ENCODE data around the gene PMEPA1. TPM values are rescaled to one million over a fixed set of nuclear protein-coding genes. Genes with fewer than 3 reads are reported as not detected.

The PMEPA1 gene
- total and polyA plus RNA-seq, 7 experiments from 2014 or later: 0.44 to 10.0 (median 8.7) TPM

GRCh38 chr20:57753332-57754164 lies 43.7 kb upstream of the PMEPA1 start:
- no peak for ATAC-seq
- Mint-ChIP-seq H3K36me3 (no peaks in the 10 kb centered on the region), H3K27ac (peak overlapping the region in 1 of 9 donors; percentile 39), H3K27me3 (peaks cover 15 to 35% (median 17%) of the 10 kb centered on the region in 5 donors), H3K4me3 (no peak overlapping the region), H3K4me1 (peaks cover 2 to 11% (median 9%) of the 10 kb centered on the region in 7 donors), H3K9me3 (peaks cover 0 to 18% (median 2%) of the 10 kb centered on the region in 11 donors)
- Histone ChIP-seq H3K4me1 (ENCODE audit: control insufficient read depth in 2 of 2, insufficient read depth in 2 of 2, low read length in 2 of 2) (no peaks in the 10 kb centered on the region), H3K4me3 (ENCODE audit: low read length) (no peak overlapping the region), H3K9me3 (ENCODE audit: control insufficient read depth in 2 of 3, low read length in 3 of 3) (peaks cover 0 to 5% (median 0%) of the 10 kb centered on the region in 3 experiments), H3K36me3 (ENCODE audit: control insufficient read depth in 2 of 3, insufficient read depth in 3 of 3, low read length in 3 of 3) (no peaks in the 10 kb centered on the region), H3K27ac (ENCODE audit: low read depth, low read length) (no peak overlapping the region), H3K27me3 (ENCODE audit: control insufficient read depth in 2 of 2, insufficient read depth in 2 of 2, low read length in 2 of 2) (no peaks in the 10 kb centered on the region)
- intact Hi-C loops (cut with micrococcal nuclease): no loop called here
- POLR2A ChIA-PET: no interaction called here
- no peak for DNase-seq
- CTCF ChIA-PET: no interaction called here

DNA sequence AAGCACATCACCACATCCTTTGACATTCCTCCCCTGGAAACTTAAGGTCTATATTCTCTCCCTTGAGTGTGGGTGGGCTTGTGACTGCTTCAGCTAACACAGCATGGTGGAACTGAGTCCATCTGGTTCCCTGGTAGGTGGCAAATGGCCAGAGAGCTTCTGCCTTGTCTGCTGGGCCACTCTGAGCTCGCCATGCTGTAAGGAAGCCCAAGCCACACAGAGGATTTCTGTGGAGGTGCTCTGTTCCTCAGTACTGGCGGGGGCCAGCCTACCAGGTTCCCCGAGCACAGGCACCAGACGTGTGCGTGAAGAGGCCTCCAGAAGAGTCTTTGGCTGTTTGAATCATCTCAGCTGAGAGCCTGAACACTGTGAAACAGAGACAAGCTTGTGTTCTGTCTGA lies 41.6 kb upstream of the PMEPA1 start:
- peaks cover 21 to 42% (median 28%) of the 10 kb centered on the region in 5 donors for H3K27me3 Mint-ChIP-seq
- POLR2A ChIA-PET: no interaction called here

DNA sequence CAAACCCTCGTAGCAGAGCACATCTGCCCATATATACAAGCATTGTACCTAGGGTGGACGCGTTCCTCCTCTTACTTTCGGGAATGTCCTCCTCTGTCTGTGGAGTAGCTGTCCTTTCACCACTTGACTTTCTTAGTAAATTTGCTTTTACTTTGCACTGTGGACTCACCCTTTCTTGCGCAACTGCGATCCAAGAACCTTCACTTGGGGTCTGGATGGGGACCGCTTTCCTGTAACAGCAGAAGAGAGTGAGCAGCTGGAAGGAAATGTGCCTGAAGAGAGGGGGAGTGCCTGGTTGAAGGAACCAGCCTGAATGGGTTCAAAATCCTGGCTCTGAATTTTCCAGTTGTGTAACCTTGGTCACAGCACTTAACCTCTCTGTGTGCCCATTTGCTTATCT lies 40.1 kb upstream of the PMEPA1 start:
- peaks cover 18 to 41% (median 25%) of the 10 kb centered on the region in 5 donors for H3K27me3 Mint-ChIP-seq
- DNase-seq (no peak), ATAC-seq (no peak)
- no peak overlapping the region for H3K27ac Mint-ChIP-seq
- ChIA-PET CTCF (no interaction called here), POLR2A (no interaction called here)
- peaks cover 0 to 6% (median 0%) of the 10 kb centered on the region in 11 donors for H3K9me3 Mint-ChIP-seq
- H3K4me1 ChIP-seq (ENCODE audit: control insufficient read depth in 2 of 2, insufficient read depth in 2 of 2, low read length in 2 of 2): no peaks in the 10 kb centered on the region
- H3K27me3 ChIP-seq (ENCODE audit: control insufficient read depth in 2 of 2, insufficient read depth in 2 of 2, low read length in 2 of 2): no peaks in the 10 kb centered on the region
- no peaks in the 10 kb centered on the region for H3K36me3 ChIP-seq (ENCODE audit: control insufficient read depth in 2 of 3, insufficient read depth in 3 of 3, low read length in 3 of 3)
- no peak overlapping the region for H3K4me3 ChIP-seq (ENCODE audit: low read length)
- intact Hi-C loops (cut with micrococcal nuclease): loop anchor here in 1 of 2 donors (2.0 kb wide), 1 partner anchor 39 kb away; the partner anchor contains the start of gene PMEPA1
- H3K36me3 Mint-ChIP-seq: no peaks in the 10 kb centered on the region
- H3K9me3 ChIP-seq (ENCODE audit: control insufficient read depth in 2 of 3, low read length in 3 of 3): peaks cover 0 to 5% (median 0%) of the 10 kb centered on the region in 3 experiments
- H3K4me1 Mint-ChIP-seq: peaks cover 5 to 21% (median 11%) of the 10 kb centered on the region in 7 donors
- H3K27ac ChIP-seq (ENCODE audit: low read depth, low read length): no peak overlapping the region
- no peak overlapping the region for H3K4me3 Mint-ChIP-seq

More for the DNA sequence above, 41.6 kb upstream of the PMEPA1 start:
- Histone ChIP-seq H3K36me3 (ENCODE audit: control insufficient read depth in 2 of 3, insufficient read depth in 3 of 3, low read length in 3 of 3) (no peaks in the 10 kb centered on the region), H3K27ac (ENCODE audit: low read depth, low read length) (no peak overlapping the region), H3K27me3 (ENCODE audit: control insufficient read depth in 2 of 2, insufficient read depth in 2 of 2, low read length in 2 of 2) (no peaks in the 10 kb centered on the region), H3K4me1 (ENCODE audit: control insufficient read depth in 2 of 2, insufficient read depth in 2 of 2, low read length in 2 of 2) (no peaks in the 10 kb centered on the region), H3K9me3 (ENCODE audit: control insufficient read depth in 2 of 3, low read length in 3 of 3) (peaks cover 0 to 5% (median 0%) of the 10 kb centered on the region in 3 experiments), H3K4me3 (ENCODE audit: low read length) (no peak overlapping the region)
- Mint-ChIP-seq H3K4me3 (no peak overlapping the region), H3K27ac (no peak overlapping the region), H3K9me3 (peaks cover 0 to 7% (median 0%) of the 10 kb centered on the region in 11 donors), H3K4me1 (peaks cover 5 to 21% (median 11%) of the 10 kb centered on the region in 7 donors), H3K36me3 (no peaks in the 10 kb centered on the region)
- no peak for DNase-seq
- no peak for ATAC-seq
- CTCF ChIA-PET: no interaction called here
- intact Hi-C loops (cut with micrococcal nuclease): no loop called here

- Histone ChIP-seq H3K36me3 (ENCODE audit: control insufficient read depth in 2 of 3, insufficient read depth in 3 of 3, low read length in 3 of 3) (no peaks in the 10 kb centered on the region), H3K27ac (ENCODE audit: low read depth, low read length) (no peak overlapping the region), H3K9me3 (ENCODE audit: control insufficient read depth in 2 of 3, low read length in 3 of 3) (peaks cover 0 to 5% (median 0%) of the 10 kb centered on the region in 3 experiments), H3K27me3 (ENCODE audit: control insufficient read depth in 2 of 2, insufficient read depth in 2 of 2, low read length in 2 of 2) (no peaks in the 10 kb centered on the region), H3K4me1 (ENCODE audit: control insufficient read depth in 2 of 2, insufficient read depth in 2 of 2, low read length in 2 of 2) (no peaks in the 10 kb centered on the region), H3K4me3 (ENCODE audit: low read length) (peak overlapping the region; percentile 48)
- DNase-seq (no peak), ATAC-seq (peak; percentile 15)
- Mint-ChIP-seq H3K27me3 (peaks cover 14 to 39% (median 23%) of the 10 kb centered on the region in 5 donors), H3K36me3 (no peaks in the 10 kb centered on the region), H3K4me3 (peak overlapping the region; percentile 76 to 92 (median 84)), H3K4me1 (peaks cover 5 to 21% (median 11%) of the 10 kb centered on the region in 7 donors), H3K27ac (peak overlapping the region in 2 of 9 donors; percentile 60 to 73), H3K9me3 (peaks cover 0 to 6% (median 0%) of the 10 kb centered on the region in 11 donors)
- intact Hi-C loops (cut with micrococcal nuclease): loop anchor here in 1 of 2 donors (2.0 kb wide), 1 partner anchor 38 kb away; the partner anchor contains the start of gene PMEPA1
- POLR2A ChIA-PET: no interaction called here
- CTCF ChIA-PET: no interaction called here
These were observed 39.4 kb upstream of the PMEPA1 start for GRCh38 chr20:57749131-57749690.

GRCh38 chr20:57748601-57749130 lies 38.9 kb upstream of the PMEPA1 start:
- intact Hi-C loops (cut with micrococcal nuclease): loop anchor here in 1 of 2 donors (2.0 kb wide), 1 partner anchor 38 kb away; the partner anchor contains the start of gene PMEPA1
- Mint-ChIP-seq H3K27me3 (peaks cover 14 to 39% (median 22%) of the 10 kb centered on the region in 5 donors), H3K4me1 (peaks cover 5 to 21% (median 11%) of the 10 kb centered on the region in 7 donors), H3K9me3 (peaks cover 0 to 6% (median 0%) of the 10 kb centered on the region in 11 donors), H3K4me3 (peak overlapping the region; percentile 76 to 92 (median 84)), H3K27ac (peak overlapping the region in 3 of 9 donors; percentile 60 to 73 (median 67)), H3K36me3 (no peaks in the 10 kb centered on the region)
- CTCF ChIA-PET: no interaction called here
- Histone ChIP-seq H3K4me3 (ENCODE audit: low read length) (peak overlapping the region; percentile 48), H3K27me3 (ENCODE audit: control insufficient read depth in 2 of 2, insufficient read depth in 2 of 2, low read length in 2 of 2) (no peaks in the 10 kb centered on the region), H3K4me1 (ENCODE audit: control insufficient read depth in 2 of 2, insufficient read depth in 2 of 2, low read length in 2 of 2) (no peaks in the 10 kb centered on the region), H3K27ac (ENCODE audit: low read depth, low read length) (no peak overlapping the region), H3K36me3 (ENCODE audit: control insufficient read depth in 2 of 3, insufficient read depth in 3 of 3, low read length in 3 of 3) (no peaks in the 10 kb centered on the region), H3K9me3 (ENCODE audit: control insufficient read depth in 2 of 3, low read length in 3 of 3) (peaks cover 0 to 5% (median 0%) of the 10 kb centered on the region in 3 experiments)
- POLR2A ChIA-PET: no interaction called here
- ATAC-seq: peak; percentile 80
- peak; percentile 9 to 63 (median 37) for DNase-seq

- POLR2A ChIA-PET: no interaction called here
- Mint-ChIP-seq H3K27ac (peak overlapping the region in 1 of 9 donors; percentile 38), H3K4me1 (peaks cover 5 to 21% (median 11%) of the 10 kb centered on the region in 7 donors), H3K27me3 (peaks cover 14 to 39% (median 21%) of the 10 kb centered on the region in 5 donors), H3K4me3 (peak overlapping the region in 6 of 10 donors; percentile 39 to 92 (median 87)), H3K36me3 (no peaks in the 10 kb centered on the region), H3K9me3 (peaks cover 0 to 6% (median 0%) of the 10 kb centered on the region in 11 donors)
- no peak for ATAC-seq
- DNase-seq: no peak
- CTCF ChIA-PET: no interaction called here
- intact Hi-C loops (cut with micrococcal nuclease): loop anchor here in 1 of 2 donors (2.0 kb wide), 1 partner anchor 37 kb away; the partner anchor contains the start of gene PMEPA1
- Histone ChIP-seq H3K27me3 (ENCODE audit: control insufficient read depth in 2 of 2, insufficient read depth in 2 of 2, low read length in 2 of 2) (no peaks in the 10 kb centered on the region), H3K36me3 (ENCODE audit: control insufficient read depth in 2 of 3, insufficient read depth in 3 of 3, low read length in 3 of 3) (no peaks in the 10 kb centered on the region), H3K4me1 (ENCODE audit: control insufficient read depth in 2 of 2, insufficient read depth in 2 of 2, low read length in 2 of 2) (no peaks in the 10 kb centered on the region), H3K9me3 (ENCODE audit: control insufficient read depth in 2 of 3, low read length in 3 of 3) (peaks cover 0 to 5% (median 0%) of the 10 kb centered on the region in 3 experiments), H3K27ac (ENCODE audit: low read depth, low read length) (no peak overlapping the region), H3K4me3 (ENCODE audit: low read length) (no peak overlapping the region)
These were observed 38.2 kb upstream of the PMEPA1 start for GRCh38 chr20:57747861-57748481.

Measured in naive thymus-derived CD4-positive, alpha-beta T cell (primary cell).